KMS-11 (cell line): Measurements from ENCODE around the gene TMPRSS2.
"Not testable (repeated sequence)": the region's sequence is repeated elsewhere in the genome, so short reads cannot be mapped to it uniquely, and the experiment has no call there.

Experiments
- H2AFZ ChIP-seq: fragments of 200-600 bp; sonication (generic); 2 replicates; pipeline ENCODE4 v1.6.1; 2016; ENCODE audit warnings: antibody characterized with exemption, mixed run types, low read depth
- H3K27ac ChIP-seq: fragments of 200-600 bp; sonication (generic); 2 replicates; pipeline ENCODE4 v1.6.1; 2016; ENCODE audit warnings: mild to moderate bottlenecking, mixed run types
- H3K27me3 ChIP-seq: fragments of 200-600 bp; sonication (generic); 2 replicates; pipeline ENCODE4 v1.6.1; 2017; ENCODE audit warnings: mild to moderate bottlenecking, low read depth, mixed run types, moderate library complexity; ENCODE audit not compliant: insufficient read depth
- H3K36me3 ChIP-seq: fragments of 200-600 bp; sonication (generic); 2 replicates; pipeline ENCODE4 v1.6.1; 2017; ENCODE audit warnings: mild to moderate bottlenecking, mixed run types; ENCODE audit not compliant: insufficient read depth
- H3K4me1 ChIP-seq: fragments of 200-600 bp; sonication (generic); 2 replicates; pipeline ENCODE4 v1.6.1; 2016; ENCODE audit warnings: mild to moderate bottlenecking, low read depth, mixed run types; ENCODE audit not compliant: poor library complexity, severe bottlenecking
- H3K4me2 ChIP-seq: fragments of 200-600 bp; sonication (generic); 2 replicates; pipeline ENCODE4 v1.7.0; 2016; ENCODE audit warnings: mild to moderate bottlenecking, mixed run types
- H3K4me3 ChIP-seq: fragments of 200-600 bp; sonication (generic); IDR thresholded peaks from 2 replicates; pipeline ENCODE4 v1.6.1; 2017; ENCODE audit warnings: low read depth, low read length, mixed read lengths; ENCODE audit not compliant: insufficient read depth
- H3K79me2 ChIP-seq: fragments of 200-600 bp; sonication (generic); 2 replicates; pipeline ENCODE4 v1.6.1; 2016; ENCODE audit warnings: low read depth, mixed run types; ENCODE audit not compliant: insufficient read depth
- H3K9ac ChIP-seq: fragments of 200-600 bp; sonication (generic); 2 replicates; pipeline ENCODE4 v1.6.1; 2016; ENCODE audit warnings: mild to moderate bottlenecking, mixed run types
- H4K20me1 ChIP-seq: fragments of 200-600 bp; sonication (generic); 2 replicates; pipeline ENCODE4 v1.6.1; 2016; ENCODE audit warnings: mild to moderate bottlenecking, mixed run types; ENCODE audit not compliant: insufficient read depth
- TF ChIP-seq, protein P1 (sequence below): fragments of 200-600 bp; sonication (generic); conservative IDR thresholded peaks from 2 replicates; pipeline ENCODE4 v1.6.1; 2017; ENCODE audit warnings: low read depth, mild to moderate bottlenecking, antibody characterized with exemption, low read length, moderate library complexity, mixed read lengths

The TMPRSS2 gene

DNA sequence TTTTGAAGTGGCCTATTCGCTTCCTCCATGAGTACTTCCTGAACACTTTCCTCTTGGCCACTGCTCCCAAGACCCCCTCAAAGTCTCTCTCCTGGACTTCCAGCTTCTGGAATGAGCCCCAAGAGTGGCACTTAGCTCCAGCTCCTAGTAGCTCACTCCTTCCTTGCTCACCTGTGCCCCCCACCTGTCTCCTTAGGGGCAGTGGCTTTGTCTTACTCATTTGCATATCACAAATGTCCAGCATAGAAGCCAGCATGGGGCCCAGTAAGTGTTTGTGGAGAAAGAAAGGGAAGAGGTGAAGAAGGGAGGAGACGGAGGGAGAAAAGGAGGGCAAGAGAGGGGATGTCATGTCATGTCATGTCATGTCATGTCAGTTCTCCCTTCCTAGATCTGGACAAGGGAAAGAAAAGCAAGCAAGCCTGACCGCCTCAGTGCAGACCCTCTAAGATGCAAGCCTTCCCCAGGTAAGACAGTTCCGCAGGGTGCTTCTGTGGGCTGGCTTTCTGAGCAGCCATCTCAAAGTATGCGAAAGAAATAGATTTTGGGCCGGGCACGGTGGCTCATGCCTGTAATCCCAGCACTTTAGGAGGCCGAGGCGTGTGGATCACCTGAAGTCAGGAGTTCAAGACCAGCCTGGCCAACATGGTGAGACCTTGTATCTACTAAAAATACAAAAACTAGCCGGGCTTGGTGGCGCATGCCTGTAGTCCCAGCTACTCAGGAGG lies 88.8 kb downstream of the TMPRSS2 start:
- no peak overlapping the region for H3K4me2 ChIP-seq

DNA sequence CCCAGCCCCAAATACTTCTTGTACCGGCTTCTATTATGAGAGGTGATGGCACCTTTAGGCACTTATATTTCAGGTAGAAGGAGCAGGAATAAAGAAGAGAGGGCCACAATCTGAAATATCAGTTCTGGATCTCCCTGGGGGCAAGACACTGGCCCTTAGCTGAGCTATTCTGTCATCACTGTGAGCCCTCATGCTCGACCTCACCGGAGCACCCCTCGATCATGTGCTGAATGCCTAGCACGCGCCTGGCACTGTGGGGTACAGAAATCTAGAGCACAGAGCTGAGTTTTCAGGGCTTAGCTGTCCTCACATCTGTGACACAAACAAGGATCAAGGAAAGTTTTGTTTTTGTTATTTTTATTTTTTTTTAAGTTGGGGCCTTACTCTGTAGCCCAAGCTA lies 89.6 kb downstream of the TMPRSS2 start:
- Histone ChIP-seq H3K4me1 (peaks cover 8% of the 10 kb centered on the region), H3K4me2 (no peak overlapping the region)
- TF ChIP-seq, protein P1, sequence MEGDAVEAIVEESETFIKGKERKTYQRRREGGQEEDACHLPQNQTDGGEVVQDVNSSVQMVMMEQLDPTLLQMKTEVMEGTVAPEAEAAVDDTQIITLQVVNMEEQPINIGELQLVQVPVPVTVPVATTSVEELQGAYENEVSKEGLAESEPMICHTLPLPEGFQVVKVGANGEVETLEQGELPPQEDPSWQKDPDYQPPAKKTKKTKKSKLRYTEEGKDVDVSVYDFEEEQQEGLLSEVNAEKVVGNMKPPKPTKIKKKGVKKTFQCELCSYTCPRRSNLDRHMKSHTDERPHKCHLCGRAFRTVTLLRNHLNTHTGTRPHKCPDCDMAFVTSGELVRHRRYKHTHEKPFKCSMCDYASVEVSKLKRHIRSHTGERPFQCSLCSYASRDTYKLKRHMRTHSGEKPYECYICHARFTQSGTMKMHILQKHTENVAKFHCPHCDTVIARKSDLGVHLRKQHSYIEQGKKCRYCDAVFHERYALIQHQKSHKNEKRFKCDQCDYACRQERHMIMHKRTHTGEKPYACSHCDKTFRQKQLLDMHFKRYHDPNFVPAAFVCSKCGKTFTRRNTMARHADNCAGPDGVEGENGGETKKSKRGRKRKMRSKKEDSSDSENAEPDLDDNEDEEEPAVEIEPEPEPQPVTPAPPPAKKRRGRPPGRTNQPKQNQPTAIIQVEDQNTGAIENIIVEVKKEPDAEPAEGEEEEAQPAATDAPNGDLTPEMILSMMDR: no peak

More for the DNA sequence above, 88.8 kb downstream of the TMPRSS2 start:
- no peaks in the 10 kb centered on the region for H3K36me3 ChIP-seq
- no peaks in the 10 kb centered on the region for H3K79me2 ChIP-seq
- no peak overlapping the region for H3K4me3 ChIP-seq
- TF ChIP-seq, protein P1: no peak
- no peak overlapping the region for H3K9ac ChIP-seq
- no peaks in the 10 kb centered on the region for H4K20me1 ChIP-seq
- H2AFZ ChIP-seq: no peak overlapping the region
- no peaks in the 10 kb centered on the region for H3K27me3 ChIP-seq
- H3K27ac ChIP-seq: no peak overlapping the region
- H3K4me1 ChIP-seq: peaks cover 8% of the 10 kb centered on the region

DNA sequence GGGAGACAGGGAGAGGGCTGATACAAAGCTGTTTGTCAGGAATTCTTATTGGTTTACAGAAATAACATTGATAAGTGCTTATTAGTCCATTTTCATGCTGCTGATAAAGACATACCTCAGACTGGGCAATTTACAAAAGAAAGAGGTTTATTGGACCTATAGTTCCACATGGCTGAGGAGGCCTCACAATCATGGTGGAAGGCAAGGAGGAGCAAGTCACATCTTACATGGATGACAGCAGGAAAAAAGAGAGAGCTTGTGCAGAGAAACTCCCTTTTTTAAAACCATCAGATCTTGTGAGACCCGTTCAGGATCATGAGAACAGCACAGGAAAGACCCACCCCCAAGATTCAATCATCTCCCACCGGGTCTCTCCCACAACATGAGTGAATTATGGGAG lies 90.5 kb downstream of the TMPRSS2 start:
- H3K79me2 ChIP-seq, H3K36me3 ChIP-seq, H3K4me3 ChIP-seq, H2AFZ ChIP-seq, H3K9ac ChIP-seq, H3K27me3 ChIP-seq, H3K27ac ChIP-seq, H3K4me2 ChIP-seq, H3K4me1 ChIP-seq, H4K20me1 ChIP-seq: not testable (repeated sequence)

More for the DNA sequence above, 89.6 kb downstream of the TMPRSS2 start:
- no peaks in the 10 kb centered on the region for H3K79me2 ChIP-seq
- no peak overlapping the region for H3K9ac ChIP-seq
- H3K27me3 ChIP-seq: no peaks in the 10 kb centered on the region
- H2AFZ ChIP-seq: no peak overlapping the region
- H4K20me1 ChIP-seq: no peaks in the 10 kb centered on the region
- H3K36me3 ChIP-seq: no peaks in the 10 kb centered on the region
- no peak overlapping the region for H3K4me3 ChIP-seq
- no peak overlapping the region for H3K27ac ChIP-seq
